HG03439 (cell line): Measurements from ENCODE around the gene TNS3.

ENCODE experiments used
- ATAC-seq: cut with Tn5 transposase; IDR thresholded peaks from one replicate; pipeline ENCODE4 v1.9.1; 2021; ENCODE audit warnings: mild to moderate bottlenecking, moderate library complexity; ENCODE audit not compliant: unreplicated experiment

The TNS3 gene

DNA sequence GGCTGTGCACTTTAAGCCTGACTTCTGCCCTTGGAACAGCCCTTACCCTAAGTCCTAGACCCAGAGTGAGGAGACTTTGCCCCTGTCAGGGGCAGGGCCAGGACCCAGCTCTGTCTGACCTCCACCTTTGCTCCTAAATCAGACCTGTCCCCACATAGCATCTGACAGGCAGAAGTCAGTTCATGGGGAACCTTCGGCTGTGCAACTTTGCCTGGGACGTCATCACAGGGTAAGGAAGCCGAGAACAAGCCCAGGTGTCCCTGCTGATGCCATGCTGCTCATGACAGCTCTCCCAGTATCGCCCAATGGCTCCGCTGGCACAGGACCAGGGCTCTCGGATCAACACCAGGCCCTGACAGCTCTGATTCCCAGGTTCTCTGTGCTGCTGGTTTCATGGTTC is 55.4 kb downstream of the TNS3 start:
- ATAC-seq = no peak

DNA sequence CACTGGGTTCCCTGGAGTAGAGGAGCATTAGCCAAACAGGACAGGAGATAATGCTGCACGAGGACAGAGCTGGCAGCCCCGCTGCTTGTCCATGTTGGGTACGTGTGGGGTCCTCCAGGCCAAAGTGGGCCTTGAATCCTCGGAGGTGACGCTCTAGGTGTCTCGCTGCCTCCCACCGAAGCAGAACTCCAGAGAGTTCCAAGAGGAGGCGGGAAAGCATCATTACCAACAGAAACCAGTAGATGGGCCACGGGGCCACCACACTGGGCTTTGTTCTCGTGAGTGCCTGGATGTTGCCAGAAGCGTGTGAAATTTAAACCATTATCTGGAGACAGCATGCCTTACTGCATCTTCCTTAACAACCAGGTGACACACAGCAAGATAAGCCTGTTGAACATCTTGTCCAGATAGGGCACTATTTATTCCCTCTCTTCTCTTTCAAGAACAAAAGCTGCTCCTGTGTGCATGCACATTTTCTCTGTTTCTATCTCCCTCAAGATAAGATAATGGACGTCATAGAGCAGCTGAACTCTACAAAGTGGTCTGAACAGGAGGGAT is 56.8 kb downstream of the TNS3 start:
- ATAC-seq = no peak

DNA sequence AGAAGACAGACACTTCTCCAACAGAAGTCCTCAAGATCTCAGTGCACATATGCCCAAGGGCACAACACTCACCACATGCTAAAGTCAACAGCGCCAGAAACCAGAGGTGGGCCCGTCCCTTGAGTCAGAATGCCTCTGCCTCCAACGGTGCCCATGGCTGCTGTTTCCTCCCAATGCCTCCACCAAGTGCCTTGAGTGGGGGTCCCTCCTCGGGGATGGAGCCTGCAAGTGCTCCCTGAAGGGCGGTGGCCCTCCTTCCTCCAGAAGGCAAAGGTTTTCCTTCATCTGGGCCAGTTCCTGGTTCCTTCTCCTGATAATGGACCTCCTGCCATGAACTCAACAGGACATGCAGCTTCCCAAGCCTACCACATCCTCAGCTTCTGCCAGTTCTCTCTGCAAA is 58.5 kb downstream of the TNS3 start:
- no peak for ATAC-seq

DNA sequence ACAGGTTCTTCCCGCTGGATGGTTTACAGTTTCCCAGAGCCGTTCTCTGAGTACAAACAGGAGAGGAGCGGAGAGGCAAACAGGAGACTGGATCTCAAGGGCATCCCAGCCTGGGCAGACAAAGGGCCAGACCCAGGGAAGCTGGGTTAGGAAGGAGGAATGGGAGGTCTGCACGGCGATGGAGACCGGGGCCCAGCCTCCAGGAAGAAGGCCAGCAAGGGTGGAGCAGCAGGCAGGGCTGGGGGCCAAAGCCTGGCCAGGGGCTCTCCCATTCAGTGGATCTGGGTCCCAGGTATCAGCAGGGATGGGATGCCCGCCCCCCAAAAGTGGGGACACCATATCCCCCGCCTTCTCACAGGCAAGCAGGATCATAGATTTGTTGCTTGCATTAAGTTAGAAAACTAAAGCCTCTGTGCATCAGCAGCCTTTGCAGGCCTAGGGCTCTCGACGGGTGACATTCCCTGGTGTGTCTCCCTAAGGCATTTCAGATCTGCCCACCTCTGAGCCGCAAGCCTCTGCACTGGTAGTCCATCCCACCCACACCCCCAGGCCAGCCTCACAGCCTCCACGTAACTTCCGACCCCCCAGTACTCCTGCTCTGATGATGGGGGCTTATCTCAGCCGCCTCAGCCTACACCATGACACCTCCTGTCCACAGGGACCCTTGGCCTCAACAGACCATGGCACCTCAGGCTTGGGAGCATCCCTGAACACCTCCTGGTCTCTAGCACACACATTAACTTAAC is 59.9 kb downstream of the TNS3 start:
- no peak for ATAC-seq

DNA sequence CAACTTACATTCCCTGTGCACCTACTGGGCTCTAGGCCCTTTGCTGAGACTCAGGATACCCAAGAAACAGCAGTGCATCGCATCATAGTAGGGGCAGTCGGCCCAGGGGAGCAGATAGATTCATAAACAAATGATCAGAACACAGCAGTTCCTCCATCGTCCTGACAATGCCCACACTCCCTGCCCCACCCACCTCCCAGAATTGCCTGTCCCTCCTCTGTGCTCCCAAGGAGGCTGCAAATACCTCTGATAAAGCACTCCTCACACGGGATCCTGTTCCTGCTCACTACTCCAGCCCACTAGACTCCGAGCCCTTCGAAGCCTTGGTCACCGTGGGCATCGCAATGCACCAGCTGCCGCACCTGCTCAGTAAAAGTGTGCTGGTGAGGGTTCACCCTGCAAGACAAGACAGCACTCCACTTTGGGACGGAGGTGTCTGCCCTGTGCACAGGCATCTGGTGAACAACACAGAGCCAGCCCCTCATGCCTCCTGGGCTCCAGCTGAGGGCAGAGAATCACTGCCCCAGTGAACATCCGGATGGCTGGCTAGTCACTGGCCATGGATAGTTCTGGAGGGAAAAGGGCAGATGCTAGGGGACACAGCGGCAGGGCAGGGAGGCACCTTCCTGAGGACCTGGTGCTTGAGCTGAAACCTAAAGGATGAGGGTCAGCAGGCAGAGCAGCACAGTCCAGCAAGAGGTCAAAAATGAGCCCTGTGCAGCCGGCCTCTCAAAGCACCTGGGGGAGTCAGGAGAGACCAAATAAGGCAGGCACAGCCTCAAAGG is 60.7 kb downstream of the TNS3 start:
- no peak for ATAC-seq

DNA sequence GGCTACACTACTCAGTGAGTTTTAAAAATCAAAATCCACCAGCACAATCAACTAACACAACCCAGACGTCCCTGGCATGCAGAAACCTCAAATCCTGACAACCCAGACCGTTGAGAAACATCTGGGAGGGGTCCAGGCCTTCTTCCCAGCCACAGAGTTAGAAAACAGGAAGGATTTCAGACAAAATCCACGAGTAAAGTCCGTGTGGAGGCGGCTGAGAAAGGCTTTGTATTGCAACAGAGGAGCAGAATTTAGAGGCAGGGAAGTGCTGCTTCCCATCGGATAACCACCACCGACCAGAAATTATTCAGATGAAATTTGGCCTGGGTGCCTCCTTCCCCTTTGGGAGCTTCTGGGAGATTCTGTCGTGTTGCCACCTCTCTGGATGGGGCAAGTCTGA is 61.5 kb downstream of the TNS3 start:
- ATAC-seq = no peak

DNA sequence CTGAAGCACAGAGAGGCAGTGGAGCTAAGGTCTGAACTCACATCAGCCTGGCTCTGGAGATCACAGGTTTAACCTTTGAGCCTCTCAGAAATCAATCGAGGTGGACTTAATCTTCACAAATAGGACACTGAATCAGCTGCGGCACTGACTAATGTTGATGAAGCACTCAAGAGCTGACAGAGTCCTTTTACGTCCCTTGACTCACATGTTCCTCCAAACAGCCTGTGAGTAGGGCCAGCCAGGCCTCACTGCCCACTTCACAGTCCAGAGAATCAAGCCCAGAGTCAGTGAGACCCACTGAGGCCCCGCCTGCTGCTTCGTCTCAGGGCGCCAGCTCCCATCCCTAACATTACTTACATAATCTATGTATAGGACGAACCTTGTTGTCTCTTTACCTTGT is 63.1 kb downstream of the TNS3 start:
- no peak for ATAC-seq

DNA sequence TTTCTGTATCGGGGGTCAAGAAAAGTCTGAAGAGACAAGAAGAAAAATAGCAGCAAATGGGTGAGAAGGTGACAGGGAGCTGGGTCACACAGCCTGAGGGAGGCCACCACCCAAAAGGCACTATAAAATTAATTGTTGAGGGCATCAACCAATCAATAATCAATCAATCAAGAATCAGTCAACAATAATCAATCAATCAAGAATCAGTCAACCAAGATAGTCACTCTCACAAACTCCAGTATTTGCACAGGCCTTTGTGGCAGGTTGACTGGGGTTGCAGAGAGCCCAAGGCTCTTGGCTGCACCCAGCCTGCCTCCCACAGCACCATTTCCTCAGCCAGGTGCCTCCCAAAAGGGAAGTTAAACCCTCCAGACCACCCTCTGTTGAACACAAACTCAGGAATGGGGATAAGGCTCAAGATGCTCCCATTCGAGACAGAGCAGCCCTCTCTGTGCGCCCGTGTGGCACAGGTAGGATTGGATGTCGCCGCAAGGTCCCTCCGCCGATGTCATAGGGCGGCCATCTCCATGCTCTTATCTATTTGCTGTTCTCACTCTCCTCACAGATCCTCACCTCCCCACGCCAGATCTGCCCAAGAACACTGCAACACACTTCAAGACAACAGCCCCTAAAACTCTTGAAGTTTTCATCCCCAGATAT is 64.0 kb downstream of the TNS3 start:
- no peak for ATAC-seq

DNA sequence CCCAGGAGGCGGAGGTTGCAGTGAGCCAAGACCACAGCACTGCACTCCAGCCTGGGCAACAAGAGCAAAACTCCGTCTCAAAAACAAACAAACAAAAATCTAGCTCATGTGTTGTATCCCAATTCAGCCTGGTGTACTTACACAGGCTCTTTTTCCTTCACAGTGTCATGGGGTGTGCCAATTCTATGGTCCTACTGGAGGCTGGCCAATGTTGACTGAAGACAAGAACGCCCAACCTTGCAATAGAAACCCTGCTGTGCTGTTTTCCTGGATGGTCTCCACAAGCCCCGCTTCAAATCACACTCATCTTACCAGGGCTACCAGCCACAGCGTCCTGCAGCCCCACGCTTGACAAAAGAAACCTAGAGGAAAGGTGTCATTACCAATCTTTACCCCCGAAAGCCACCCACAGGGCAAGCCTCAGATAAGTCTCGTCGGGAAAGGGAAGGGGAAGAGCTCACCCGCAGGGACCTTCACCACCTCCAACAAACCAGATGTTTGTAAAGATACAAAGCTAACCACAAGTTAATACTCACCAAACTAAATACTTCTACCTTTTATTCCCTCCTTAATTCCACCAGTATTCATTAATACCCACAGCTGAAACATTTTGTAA is 64.8 kb downstream of the TNS3 start:
- no peak for ATAC-seq

DNA sequence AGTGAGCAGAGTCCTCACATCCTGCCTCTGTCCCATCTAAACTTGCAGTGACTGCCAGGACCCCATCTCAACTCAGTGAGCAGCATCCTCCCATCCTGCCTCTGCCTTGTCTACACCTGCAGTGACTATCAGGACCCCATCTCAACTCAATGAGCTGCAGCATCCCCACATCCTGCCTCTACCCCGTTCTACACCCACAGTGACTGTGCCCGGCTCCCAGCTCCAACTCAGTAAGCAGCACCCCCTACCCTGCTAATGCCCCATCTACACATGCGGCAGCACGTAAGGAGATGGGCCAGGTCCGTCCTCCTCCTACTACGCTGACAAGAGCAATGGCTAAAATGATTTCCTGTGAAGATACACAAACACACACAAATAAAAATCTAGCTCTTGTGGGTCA is 65.5 kb downstream of the TNS3 start:
- no peak for ATAC-seq

DNA sequence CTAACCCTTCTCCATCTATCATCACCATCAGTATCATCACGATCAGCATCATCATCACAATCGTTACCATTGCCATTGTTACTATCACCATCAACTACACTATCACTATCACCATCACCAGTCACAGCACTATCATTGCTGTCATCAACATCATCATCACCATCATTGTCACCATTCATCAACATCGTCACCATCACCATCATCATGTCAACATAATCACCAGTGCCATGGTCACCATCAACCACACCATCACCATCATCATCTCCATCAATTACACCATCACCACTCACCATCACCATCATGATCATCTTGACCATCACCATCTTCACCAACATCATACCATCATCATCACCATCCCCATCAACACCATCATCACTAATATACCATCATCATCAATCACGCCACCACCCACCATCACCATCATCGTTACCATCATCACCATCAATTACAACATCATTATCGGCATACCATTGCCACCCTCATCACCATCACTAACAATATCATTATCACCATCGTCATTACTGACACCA is 66.5 kb downstream of the TNS3 start:
- no peak for ATAC-seq

DNA sequence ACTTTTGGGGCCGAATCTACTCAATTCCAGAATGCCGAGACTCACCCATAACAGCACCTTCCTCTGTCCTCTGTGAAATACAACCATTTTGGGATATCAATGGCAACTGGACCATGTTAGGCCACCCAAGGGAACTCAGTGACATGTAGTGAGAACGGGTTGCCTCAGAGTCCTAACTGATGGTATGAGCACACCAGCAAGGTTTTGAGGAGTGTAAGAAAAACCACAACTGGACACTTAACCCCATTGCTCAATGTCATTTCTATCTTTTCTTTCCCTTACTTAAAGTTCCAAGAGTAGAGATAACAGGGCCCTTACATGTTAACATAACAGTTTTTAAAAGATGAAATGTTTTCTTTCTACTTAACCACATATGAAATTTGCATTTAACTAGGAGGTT is 67.1 kb downstream of the TNS3 start:
- no peak for ATAC-seq

DNA sequence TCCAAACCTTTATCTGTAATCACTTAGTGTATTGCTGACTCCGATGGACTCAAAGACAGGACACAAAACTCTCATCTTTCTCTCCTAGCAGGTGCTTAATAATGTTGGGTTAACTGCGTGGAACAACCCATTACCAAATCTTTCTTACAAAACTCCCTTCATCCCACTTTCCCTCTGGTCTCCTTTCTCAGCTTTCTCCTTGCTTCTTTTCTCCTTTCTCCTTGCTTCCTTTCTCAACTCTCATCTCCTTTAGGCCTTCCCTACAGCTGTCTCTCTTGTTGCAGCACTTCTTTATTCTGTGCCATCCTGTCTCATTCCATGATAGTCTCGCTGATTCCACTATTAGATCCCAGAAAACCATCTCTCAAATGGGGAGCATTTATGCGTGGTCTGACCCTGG is 67.5 kb downstream of the TNS3 start:
- no peak for ATAC-seq

DNA sequence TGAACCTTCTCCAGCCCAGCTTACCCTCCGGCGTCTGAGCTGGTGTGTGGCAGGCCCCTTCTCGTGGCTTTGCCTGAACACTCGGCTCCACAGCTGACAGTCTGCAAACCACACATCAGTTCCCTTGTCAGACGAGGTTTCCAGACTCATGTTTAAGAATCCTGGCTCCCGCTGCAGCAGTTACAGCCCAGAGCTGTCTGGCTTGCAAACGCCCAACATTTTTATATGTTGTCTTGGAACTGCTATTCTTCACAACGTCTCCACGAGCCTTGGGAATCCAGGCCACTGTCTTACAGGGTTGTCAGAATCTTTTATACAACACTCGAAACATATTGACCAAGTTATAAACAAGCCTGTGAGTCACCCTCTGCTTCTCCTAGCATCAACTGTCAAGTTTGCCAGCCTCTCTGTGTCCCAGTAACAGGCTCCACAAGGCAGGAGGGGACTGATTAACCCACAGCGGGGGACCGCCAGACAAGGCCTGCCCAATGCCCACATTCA is 68.1 kb downstream of the TNS3 start:
- no peak for ATAC-seq

DNA sequence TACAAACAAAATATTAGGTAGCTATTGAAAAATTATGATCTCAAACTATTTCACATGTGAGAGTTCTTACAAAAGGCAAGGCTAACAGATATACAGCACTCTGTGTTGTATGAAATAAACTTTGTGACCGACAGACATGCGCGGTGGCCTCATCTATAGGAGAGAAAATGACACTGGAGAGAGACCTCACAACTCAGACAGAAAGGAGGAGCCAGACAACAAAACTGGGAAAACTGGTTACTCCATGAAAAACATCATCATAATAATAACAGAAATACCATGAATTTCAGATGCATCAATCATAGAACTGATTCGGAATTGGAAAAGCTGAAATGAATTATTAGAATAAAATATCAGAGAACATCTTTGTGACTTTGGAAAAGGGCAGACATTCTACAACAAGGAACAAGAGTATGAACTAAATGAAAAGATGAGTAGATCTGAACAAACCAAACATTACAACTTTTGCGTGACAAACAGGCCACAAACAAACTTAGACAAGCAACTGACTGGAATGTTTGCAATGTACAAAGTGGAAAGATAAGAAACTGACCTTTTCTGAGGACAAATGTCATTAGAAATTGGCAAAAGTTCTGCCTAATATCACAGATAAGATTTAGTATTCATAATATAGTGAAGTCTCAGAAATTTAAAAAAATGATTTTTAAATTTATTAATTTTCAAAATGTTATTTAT is 69.3 kb downstream of the TNS3 start:
- no peak for ATAC-seq

DNA sequence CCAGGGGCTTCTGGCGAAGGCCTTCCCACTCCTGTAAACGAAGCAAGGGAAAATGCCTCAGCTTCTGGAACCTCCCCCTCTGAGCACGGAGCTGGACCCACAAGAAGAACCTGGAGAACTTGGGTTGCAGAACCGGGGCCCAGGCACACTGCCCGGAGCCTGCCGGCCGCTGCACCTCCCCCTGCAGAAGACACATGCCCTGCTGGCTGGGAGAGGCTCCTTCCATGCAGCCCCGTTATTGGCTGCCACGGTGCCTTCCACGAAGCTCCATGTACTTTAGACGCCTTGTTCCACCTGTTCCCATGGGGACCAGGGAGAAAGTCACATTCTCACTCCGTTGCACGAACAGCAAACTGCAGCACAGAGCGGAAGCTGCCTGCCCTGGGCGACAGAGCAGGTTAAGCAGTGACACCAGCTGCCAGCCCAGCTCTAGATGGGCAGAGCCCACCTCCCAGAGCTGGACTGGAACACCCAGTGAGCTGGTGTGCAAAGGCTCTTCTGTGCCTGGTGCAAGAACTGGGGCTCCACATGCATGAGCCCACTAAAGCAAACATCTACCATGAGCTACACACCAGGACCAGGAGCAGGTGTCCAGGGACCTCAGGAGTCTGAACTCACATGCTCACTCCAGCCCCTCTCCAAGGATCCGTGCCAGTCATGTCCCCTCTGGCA is 70.1 kb downstream of the TNS3 start:
- ATAC-seq = no peak

DNA sequence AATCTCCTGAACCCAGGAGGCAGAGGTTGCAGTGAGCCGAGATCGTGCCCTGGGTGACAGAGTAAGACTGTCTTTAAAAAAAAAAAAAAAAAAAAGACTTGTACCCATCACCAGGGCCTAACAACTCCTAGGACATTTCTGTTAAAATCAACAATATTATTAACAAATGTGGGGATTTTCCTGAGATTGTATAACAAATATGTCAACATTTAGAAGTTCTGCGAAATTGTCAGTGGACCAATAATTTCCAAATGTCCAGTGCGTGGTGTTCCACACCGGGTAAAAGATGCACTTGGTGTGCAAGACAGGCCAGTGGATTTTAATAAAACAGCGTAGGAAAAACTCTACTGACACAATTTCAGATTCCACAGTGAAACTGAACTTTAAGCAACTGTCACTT is 71.1 kb downstream of the TNS3 start:
- ATAC-seq = no peak

DNA sequence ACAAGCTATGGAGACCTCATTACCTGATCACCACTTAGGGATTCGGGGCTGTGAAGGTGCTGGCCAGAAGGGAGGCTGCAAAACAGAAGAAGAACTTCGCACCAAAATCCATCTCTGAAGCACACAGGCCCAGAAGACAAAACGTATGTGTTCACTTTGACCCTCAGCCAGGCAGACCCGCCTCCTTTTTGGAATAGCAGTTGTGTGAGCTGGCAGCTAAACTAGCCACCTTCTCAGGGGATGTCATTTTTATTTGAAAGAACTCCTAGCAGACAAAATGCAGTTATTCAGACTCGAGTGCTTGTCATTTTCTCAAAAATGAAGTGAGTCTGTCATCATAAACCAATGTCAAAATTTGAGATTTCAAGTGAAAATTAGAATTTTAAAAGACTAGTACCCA is 71.7 kb downstream of the TNS3 start:
- no peak for ATAC-seq

DNA sequence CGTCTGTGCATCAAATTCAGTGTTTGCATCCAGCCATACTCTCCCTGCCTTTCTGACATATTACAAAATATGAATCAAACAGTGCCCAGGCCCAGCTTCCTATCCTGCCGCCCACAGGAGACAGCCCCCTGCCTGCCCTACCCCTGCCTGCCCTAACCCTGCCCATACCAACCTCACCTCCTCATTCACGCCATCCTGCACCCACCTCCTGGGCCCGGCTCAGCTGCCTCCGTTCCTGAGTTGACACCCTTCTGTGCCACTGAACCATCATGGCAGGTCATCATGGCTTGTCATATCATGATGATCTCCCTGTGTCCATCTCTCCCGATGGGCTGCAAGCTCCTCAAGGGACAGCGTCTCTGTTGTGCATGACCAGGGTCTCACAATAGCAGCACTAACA is 72.3 kb downstream of the TNS3 start:
- ATAC-seq = no peak
